GM10248 (cell line): ENCODE data around the gene CHD6.

Experiments
- CTCF ChIA-PET: fragments of 300-600 bp; sonication (Branson Sonifier 250); formaldehyde crosslinking; extraction: SDS; loops from one replicate; lab custom pipeline; 2021; ENCODE audit warnings: antibody characterized with exemption; lab: Yijun Ruan, JAX
- POLR2A ChIA-PET: fragments of 350-650 bp; sonication (Branson Sonifier 250); formaldehyde crosslinking; extraction: SDS; loops from one replicate; lab custom pipeline; 2020; ENCODE audit warnings: antibody characterized with exemption; lab: Yijun Ruan, JAX
- DNase-seq: peaks from one replicate; pipeline ENCODE4 v3.0.0; 2012; ENCODE audit errors: extremely low spot score
- TF ChIP-seq, protein P1 (sequence below): IDR thresholded peaks from 2 replicates; pipeline ENCODE4 v1.5.1; 2012; ENCODE audit warnings: mild to moderate bottlenecking, low read depth; ENCODE audit errors: extremely low read depth, missing control alignments, control extremely low read depth

Gene CHD6

DNA sequence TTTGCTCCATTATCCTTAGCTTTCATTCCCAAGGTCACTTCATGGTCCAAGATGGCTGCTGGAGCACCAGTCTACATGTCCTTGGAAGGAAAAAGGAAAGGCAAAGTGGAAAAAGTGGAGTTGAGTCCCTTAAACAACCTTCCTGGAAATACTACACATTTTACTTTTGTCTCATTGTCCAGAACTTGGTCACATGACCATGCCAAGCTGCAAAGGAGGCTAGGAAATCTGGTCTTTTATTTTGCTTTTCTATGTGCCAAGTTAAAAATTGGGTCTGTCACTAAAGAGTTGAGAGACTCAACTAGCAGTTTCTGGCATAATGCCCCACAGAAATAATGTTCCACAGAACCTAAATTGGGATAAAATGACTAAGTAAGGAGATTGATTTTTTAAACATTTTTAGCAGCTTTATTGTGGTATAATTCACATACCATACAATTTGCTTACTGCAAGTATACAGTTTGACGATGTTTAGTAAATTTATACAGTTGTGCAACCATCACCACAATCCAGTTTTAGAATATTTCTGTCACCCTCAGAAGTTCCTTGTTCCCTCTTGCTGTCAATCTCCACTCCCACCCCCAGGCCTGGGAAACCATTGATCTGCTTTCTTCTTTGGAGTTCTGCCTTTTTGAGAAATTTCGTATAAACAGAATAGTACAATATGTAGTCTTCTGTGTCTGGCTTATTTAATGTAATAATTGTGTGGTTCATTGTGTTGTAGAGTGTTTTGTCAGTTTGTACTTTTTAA is 5.6 kb upstream of the CHD6 start:
- TF ChIP-seq, protein P1, sequence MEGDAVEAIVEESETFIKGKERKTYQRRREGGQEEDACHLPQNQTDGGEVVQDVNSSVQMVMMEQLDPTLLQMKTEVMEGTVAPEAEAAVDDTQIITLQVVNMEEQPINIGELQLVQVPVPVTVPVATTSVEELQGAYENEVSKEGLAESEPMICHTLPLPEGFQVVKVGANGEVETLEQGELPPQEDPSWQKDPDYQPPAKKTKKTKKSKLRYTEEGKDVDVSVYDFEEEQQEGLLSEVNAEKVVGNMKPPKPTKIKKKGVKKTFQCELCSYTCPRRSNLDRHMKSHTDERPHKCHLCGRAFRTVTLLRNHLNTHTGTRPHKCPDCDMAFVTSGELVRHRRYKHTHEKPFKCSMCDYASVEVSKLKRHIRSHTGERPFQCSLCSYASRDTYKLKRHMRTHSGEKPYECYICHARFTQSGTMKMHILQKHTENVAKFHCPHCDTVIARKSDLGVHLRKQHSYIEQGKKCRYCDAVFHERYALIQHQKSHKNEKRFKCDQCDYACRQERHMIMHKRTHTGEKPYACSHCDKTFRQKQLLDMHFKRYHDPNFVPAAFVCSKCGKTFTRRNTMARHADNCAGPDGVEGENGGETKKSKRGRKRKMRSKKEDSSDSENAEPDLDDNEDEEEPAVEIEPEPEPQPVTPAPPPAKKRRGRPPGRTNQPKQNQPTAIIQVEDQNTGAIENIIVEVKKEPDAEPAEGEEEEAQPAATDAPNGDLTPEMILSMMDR = no peak
- DNase-seq = no peak
- CTCF ChIA-PET = no interaction called here
- POLR2A ChIA-PET = no interaction called here

- POLR2A ChIA-PET = no interaction called here
- CTCF ChIA-PET = interaction anchor here (1.7 kb wide), 1 partner anchor 19 kb away, joined by 6 read pairs; no protein-coding TSS in a partner anchor
- TF ChIP-seq, protein P1 = no peak
- DNase-seq = no peak
Measured at GRCh38 chr20:41622584-41622983, 4.4 kb upstream of the CHD6 start.

GRCh38 chr20:41621971-41622370 is 3.8 kb upstream of the CHD6 start:
- ChIA-PET POLR2A (no interaction called here), CTCF (interaction anchor here (1.1 to 1.7 kb wide), 3 partner anchors 8 to 46 kb away, joined by 3 to 6 read pairs (median 3); no protein-coding TSS in a partner anchor)
- TF ChIP-seq, protein P1 = no peak
- no peak for DNase-seq

GRCh38 chr20:41621421-41621820 is 3.2 kb upstream of the CHD6 start:
- DNase-seq = no peak
- CTCF ChIA-PET = interaction anchor here (1.1 to 1.7 kb wide), 3 partner anchors 8 to 47 kb away, joined by 3 to 6 read pairs (median 3); no protein-coding TSS in a partner anchor
- TF ChIP-seq, protein P1 = no peak
- POLR2A ChIA-PET = no interaction called here

DNA sequence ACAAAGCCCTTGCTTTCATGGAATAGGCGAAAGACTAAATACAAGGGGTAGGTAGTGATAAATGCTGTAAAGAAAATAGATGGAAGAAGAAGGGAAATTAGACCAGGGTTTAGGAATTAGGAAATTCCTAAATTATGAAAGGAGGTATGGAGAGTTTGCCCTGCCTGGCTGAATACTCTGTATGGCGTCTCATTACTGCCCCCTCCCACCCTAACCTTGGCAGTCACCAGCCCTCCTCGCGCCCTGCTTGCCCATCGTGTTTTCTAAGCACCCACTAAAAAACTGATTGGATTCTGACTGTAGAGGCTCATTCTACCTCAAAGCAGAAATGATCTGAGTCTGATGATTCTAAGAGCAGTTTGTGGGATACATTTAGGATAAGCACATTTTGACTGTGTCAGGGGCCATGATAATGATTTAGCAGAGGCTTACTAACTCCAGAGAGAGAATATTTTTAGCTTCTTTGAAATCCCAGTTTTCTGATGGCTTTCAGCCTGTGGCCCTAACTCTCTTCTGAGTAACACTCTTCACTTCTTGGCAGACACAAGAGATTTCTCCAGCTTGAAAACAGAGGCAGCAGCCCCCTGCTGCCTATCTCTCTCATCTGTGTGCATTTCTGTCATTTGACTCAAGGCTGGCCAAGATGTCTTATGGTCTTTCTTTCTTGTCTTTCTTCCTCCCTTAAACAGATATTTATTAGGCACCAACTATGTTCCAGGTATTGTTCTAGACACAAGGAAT is 1.4 kb upstream of the CHD6 start:
- POLR2A ChIA-PET = no interaction called here
- no peak for DNase-seq

More for the DNA sequence above, 1.4 kb upstream of the CHD6 start:
- TF ChIP-seq, protein P1 = no peak
- CTCF ChIA-PET = interaction anchor here (0.8 to 1.2 kb wide), 2 partner anchors 9 to 67 kb away, joined by 3 read pairs; no protein-coding TSS in a partner anchor
